Stomach (tissue), 9 donors: ENCODE data around the gene CAMTA2. TPM values are rescaled to one million over a fixed set of nuclear protein-coding genes. Genes with fewer than 3 reads are reported as not detected.
A peak's percentile ranks its signal among the peaks of the same experiment; 100 is the strongest.

ENCODE experiments used
- DNase-seq, 2 donors: peaks; one replicate each; pipeline versions ENCODE4 v3.0.0 to v3.0.0-alpha.2; 2013 to 2019
- H3K27ac ChIP-seq, 5 donors: fragments of 200-600 bp in 4 of 5; sonication (generic) in 4 of 5; one replicate each; pipeline ENCODE4 v1.5.1; 2013 to 2019; ENCODE audit warnings: mild to moderate bottlenecking in 1 of 5, moderate library complexity in 1 of 5
- H3K27me3 ChIP-seq, 3 donors: fragments of 200-600 bp; sonication (generic); one replicate each; pipeline ENCODE4 v1.5.1; 2017 to 2019; ENCODE audit warnings: mixed run types in 1 of 3
- H3K36me3 ChIP-seq, 4 donors: fragments of 200-600 bp; sonication (generic); 1 replicate in 3 of 4; 2 replicates in 1 of 4; pipeline ENCODE4 v1.5.1; 2016 to 2019
- H3K4me1 ChIP-seq, 4 donors: fragments of 200-600 bp; sonication (generic); one replicate each; pipeline ENCODE4 v1.5.1; 2016 to 2019
- H3K4me3 ChIP-seq, 4 donors: fragments of 200-600 bp; sonication (generic) in 3 of 4; one replicate each; pipeline ENCODE4 v1.5.1; 2016 to 2019; ENCODE audit warnings: mild to moderate bottlenecking in 1 of 4
- H3K9me3 ChIP-seq, 4 donors: fragments of 200-600 bp; sonication (generic); one replicate each; pipeline ENCODE4 v1.5.1; 2016 to 2019
- CTCF ChIP-seq, 7 experiments: fragments of 450-650 bp in 4 of 7; fragments of 200-600 bp in 3 of 7; sonication (generic) in 3 of 7; IDR thresholded peaks; one replicate each; pipeline ENCODE4 v1.5.1; 2016 to 2019; ENCODE audit warnings: antibody characterized with exemption in 7 of 7, control low read depth in 2 of 7, mild to moderate bottlenecking in 1 of 7
- EP300 ChIP-seq: sonication (generic); formaldehyde crosslinking; IDR thresholded peaks from one replicate; pipeline ENCODE4 v1.6.1; 2017; ENCODE audit warnings: antibody characterized with exemption
- POLR2A ChIP-seq, 4 donors: fragments of 450-650 bp; IDR thresholded peaks; one replicate each; pipeline ENCODE4 v1.6.1; 2016; ENCODE audit warnings: antibody characterized with exemption in 4 of 4, control low read depth in 2 of 4, mild to moderate bottlenecking in 1 of 4, moderate library complexity in 1 of 4
- POLR2AphosphoS5 ChIP-seq, 3 donors: sonication (generic); formaldehyde crosslinking; IDR thresholded peaks; one replicate each; pipeline ENCODE4 v1.6.1; 2016; ENCODE audit warnings: antibody characterized with exemption in 3 of 3
- WGBS, 5 donors: extraction: QIAGEN DNeasy Blood & Tissue Kit in 3 of 5; methylation state at CpG; one replicate each; pipeline versions ENCODE4 v1.1.5 to v1.1.7; 2013 to 2018; 5-methylcytosine and 5-hydroxymethylcytosine counted together
- intact Hi-C: fragments of 100-400 bp; cut with DNase I; formaldehyde crosslinking; loops from one replicate; pipeline ENCODE4 v1.15.1; 2023; ENCODE audit warnings: low total_unique reads
- polyA plus RNA-seq, 3 donors: library from polyadenylated mRNA; stranded (reverse); fragments of 200-250 nt; gene quantifications; one replicate each; pipeline ENCODE4 v1.2.3, GENCODE V29; 2013
- total RNA-seq, 5 donors: library from RNA; depleted of rRNA; stranded (reverse); fragments of >200 nt; gene quantifications; one replicate each; pipeline versions ENCODE4 v1.1.0 to v1.2.3, GENCODE V29; 2014 to 2016
- donor health status: healthy with polysubstance abuse.
- donor health status: Bipolar disorder and iron deficiency.
- donor health status: healthy.

CAMTA2 gene
- total and polyA plus RNA-seq, 8 donors: 8.1 to 202 (median 54.6) TPM

- intact Hi-C loops: no loop called here
- Histone ChIP-seq H3K27ac (no peak overlapping the region), H3K4me1 (peaks cover 0 to 5% (median 2%) of the 10 kb centered on the region in 4 donors), H3K27me3 (no peaks in the 10 kb centered on the region), H3K9me3 (no peaks in the 10 kb centered on the region), H3K36me3 (peaks cover 13 to 44% (median 36%) of the 10 kb centered on the region in 4 donors), H3K4me3 (no peak overlapping the region)
- DNase-seq: no peak
- WGBS, 5 donors: 86 to 91% (median 87%) methylated on average over 9 of the region's 9 CpGs
- no peak for TF ChIP-seq EP300
- no peak for TF ChIP-seq CTCF (IDR thresholded peaks at IDR 0.05)
- no peak for TF ChIP-seq POLR2AphosphoS5 (IDR thresholded peaks at IDR 0.05)
- no peak for TF ChIP-seq POLR2A (IDR thresholded peaks at IDR 0.05)
Measured at GRCh38 chr17:4960279-4960922, 27.1 kb downstream of the CAMTA2 start.

GRCh38 chr17:4959261-4959965 is 28.1 kb downstream of the CAMTA2 start:
- WGBS, 5 donors: 75 to 89% (median 86%) methylated on average over 18 of the region's 18 CpGs
- DNase-seq: no peak
- H3K27me3 ChIP-seq: no peaks in the 10 kb centered on the region

GRCh38 chr17:4958102-4958501 is 29.4 kb downstream of the CAMTA2 start:
- no peak for DNase-seq
- Histone ChIP-seq H3K9me3 (no peaks in the 10 kb centered on the region), H3K4me1 (no peaks in the 10 kb centered on the region), H3K27me3 (no peaks in the 10 kb centered on the region), H3K27ac (no peak overlapping the region), H3K4me3 (no peak overlapping the region), H3K36me3 (peaks cover 13 to 44% (median 36%) of the 10 kb centered on the region in 4 donors)
- TF ChIP-seq POLR2A (IDR thresholded peaks at IDR 0.05) (no peak), CTCF (IDR thresholded peaks at IDR 0.05) (no peak)
- 52 to 70% (median 60%) methylated on average over 3 of the region's 3 CpGs for WGBS, 5 donors
- intact Hi-C loops: no loop called here

More at GRCh38 chr17:4959261-4959965, 28.1 kb downstream of the CAMTA2 start:
- Histone ChIP-seq H3K9me3 (no peaks in the 10 kb centered on the region), H3K36me3 (peaks cover 13 to 44% (median 36%) of the 10 kb centered on the region in 4 donors), H3K27ac (no peak overlapping the region), H3K4me3 (no peak overlapping the region), H3K4me1 (no peaks in the 10 kb centered on the region)
- intact Hi-C loops: no loop called here
- TF ChIP-seq EP300: no peak
- TF ChIP-seq POLR2A (IDR thresholded peaks at IDR 0.05): no peak
- TF ChIP-seq POLR2AphosphoS5 (IDR thresholded peaks at IDR 0.05): no peak
- no peak for TF ChIP-seq CTCF (IDR thresholded peaks at IDR 0.05)

GRCh38 chr17:4956493-4957061 is 30.9 kb downstream of the CAMTA2 start:
- TF ChIP-seq CTCF (IDR thresholded peaks at IDR 0.05): peak in 1 of 7 experiments; percentile 15
- no peak for TF ChIP-seq POLR2A (IDR thresholded peaks at IDR 0.05)
- H3K9me3 ChIP-seq: no peaks in the 10 kb centered on the region

More at GRCh38 chr17:4956493-4957061, 30.9 kb downstream of the CAMTA2 start:
- 77 to 85% (median 82%) methylated on average over 10 of the region's 10 CpGs for WGBS, 5 donors
- Histone ChIP-seq H3K4me3 (no peak overlapping the region), H3K36me3 (peaks cover 13 to 44% (median 36%) of the 10 kb centered on the region in 4 donors), H3K27ac (no peak overlapping the region), H3K27me3 (no peaks in the 10 kb centered on the region), H3K4me1 (peaks cover 0 to 4% (median 1%) of the 10 kb centered on the region in 4 donors)
- intact Hi-C loops: no loop called here
- peak in 1 of 2 donors; percentile 46 for DNase-seq
